Spinal cord (tissue), 10 donors: ENCODE results near the gene ZNF608. TPM values are rescaled to one million over a fixed set of nuclear protein-coding genes. Genes with fewer than 3 reads are reported as not detected.

Experiments
- DNase-seq, 6 donors: peaks; one replicate each; pipeline versions ENCODE4 v3.0.0 to v3.0.0-alpha.2; 2013 to 2015; ENCODE audit warnings: low spot score in 6 of 6, low read depth in 4 of 6
- H3K27ac ChIP-seq: one replicate; pipeline ENCODE4 v1.5.1; 2013; ENCODE audit warnings: low read depth, low read length, control low read depth
- H3K27me3 ChIP-seq: one replicate; pipeline ENCODE4 v1.6.1; 2013; ENCODE audit warnings: low read length; ENCODE audit not compliant: control insufficient read depth, insufficient read depth
- H3K36me3 ChIP-seq: one replicate; pipeline ENCODE4 v1.6.1; 2013; ENCODE audit warnings: low read length; ENCODE audit not compliant: control insufficient read depth, insufficient read depth
- H3K4me1 ChIP-seq: one replicate; pipeline ENCODE4 v1.6.1; 2013; ENCODE audit warnings: low read length; ENCODE audit not compliant: control insufficient read depth, insufficient read depth
- H3K4me3 ChIP-seq: one replicate; pipeline ENCODE4 v1.5.1; 2013; ENCODE audit warnings: low read depth, low read length, control low read depth
- H3K9me3 ChIP-seq: one replicate; pipeline ENCODE4 v1.6.1; 2013; ENCODE audit warnings: low read length; ENCODE audit not compliant: control insufficient read depth, insufficient read depth
- WGBS: methylation state at CpG from one replicate; pipeline ENCODE4 v1.1.5; 2013; ENCODE audit warnings: missing lambda C conversion rate; ENCODE audit not compliant: insufficient coverage; 5-methylcytosine and 5-hydroxymethylcytosine counted together
- polyA plus RNA-seq, 2 donors: library from polyadenylated mRNA; unstranded; fragments of 120-200 nt; gene quantifications; one replicate each; pipeline ENCODE4 v1.2.1, GENCODE V29; 2013; ENCODE audit not compliant: insufficient read length in 2 of 2
- total RNA-seq, 2 donors: library from RNA; depleted of rRNA in 1 of 2; stranded (reverse); fragments of 120-200 nt in 1 of 2; fragments of >200 nt in 1 of 2; gene quantifications; one replicate each; pipeline versions ENCODE4 v1.2.3 to v1.2.4, GENCODE V29; 2013 to 2014
- donor health status: healthy.

The ZNF608 gene
- total and polyA plus RNA-seq, 4 donors = 45.5 to 81.7 (median 64.8) TPM

- peak overlapping the region; percentile 58 for H3K27ac ChIP-seq
- peak in 2 of 6 donors; percentile 78 to 87 for DNase-seq
- WGBS = 20% methylated on average over 1 of the region's 3 CpGs
Observed at GRCh38 chr5:124755565-124755964, 9.1 kb upstream of the ZNF608 start.

GRCh38 chr5:124755041-124755440, 8.6 kb upstream of the ZNF608 start:
- no peaks in the 10 kb centered on the region for H3K27me3 ChIP-seq
- no peaks in the 10 kb centered on the region for H3K9me3 ChIP-seq
- H3K4me3 ChIP-seq = no peak overlapping the region
- no peaks in the 10 kb centered on the region for H3K36me3 ChIP-seq
- H3K27ac ChIP-seq = peak overlapping the region; percentile 58
- DNase-seq = no peak
- H3K4me1 ChIP-seq = peaks cover 2% of the 10 kb centered on the region
- 33% methylated on average over 1 of the region's 2 CpGs for WGBS

More at GRCh38 chr5:124755565-124755964, 9.1 kb upstream of the ZNF608 start:
- H3K4me3 ChIP-seq = no peak overlapping the region
- H3K27me3 ChIP-seq = no peaks in the 10 kb centered on the region
- no peaks in the 10 kb centered on the region for H3K9me3 ChIP-seq
- H3K4me1 ChIP-seq = peaks cover 2% of the 10 kb centered on the region
- no peaks in the 10 kb centered on the region for H3K36me3 ChIP-seq

- no peak overlapping the region for H3K4me3 ChIP-seq
- H3K27ac ChIP-seq = peak overlapping the region; percentile 58
- peak in 2 of 6 donors; percentile 63 to 71 for DNase-seq
Observed at GRCh38 chr5:124754206-124754927, 7.9 kb upstream of the ZNF608 start.

GRCh38 chr5:124752854-124753720, 6.6 kb upstream of the ZNF608 start:
- Histone ChIP-seq H3K27me3 (no peaks in the 10 kb centered on the region), H3K36me3 (no peaks in the 10 kb centered on the region), H3K4me1 (peaks cover 2% of the 10 kb centered on the region), H3K27ac (no peak overlapping the region), H3K9me3 (no peaks in the 10 kb centered on the region), H3K4me3 (no peak overlapping the region)
- WGBS = 87% methylated on average over 3 of the region's 6 CpGs
- DNase-seq = no peak

More at GRCh38 chr5:124754206-124754927, 7.9 kb upstream of the ZNF608 start:
- Histone ChIP-seq H3K4me1 (peaks cover 2% of the 10 kb centered on the region), H3K36me3 (no peaks in the 10 kb centered on the region), H3K27me3 (no peaks in the 10 kb centered on the region), H3K9me3 (no peaks in the 10 kb centered on the region)
- 55% methylated on average over 6 of the region's 7 CpGs for WGBS

- Histone ChIP-seq H3K27me3 (no peaks in the 10 kb centered on the region), H3K9me3 (no peaks in the 10 kb centered on the region), H3K36me3 (no peaks in the 10 kb centered on the region), H3K27ac (no peak overlapping the region), H3K4me3 (no peak overlapping the region), H3K4me1 (peaks cover 3% of the 10 kb centered on the region)
- WGBS = 83% methylated on average over 1 of the region's 2 CpGs
- DNase-seq = no peak
Observed at GRCh38 chr5:124751031-124751430, 4.6 kb upstream of the ZNF608 start.

GRCh38 chr5:124748687-124749594, 2.5 kb upstream of the ZNF608 start:
- peaks cover 5% of the 10 kb centered on the region for H3K4me1 ChIP-seq
- DNase-seq = peak in 5 of 6 donors; percentile 90 to 99 (median 94)
- no peaks in the 10 kb centered on the region for H3K9me3 ChIP-seq
- H3K27me3 ChIP-seq = no peaks in the 10 kb centered on the region
- 0% methylated on average over 11 of the region's 25 CpGs for WGBS
- peaks cover 4% of the 10 kb centered on the region for H3K36me3 ChIP-seq
- peak overlapping the region; percentile 98 for H3K27ac ChIP-seq
- H3K4me3 ChIP-seq = peak overlapping the region; percentile 94

- peak in 2 of 6 donors; percentile 81 to 91 for DNase-seq
- WGBS = 0% methylated on average over 3 of the region's 17 CpGs
Observed at GRCh38 chr5:124747791-124748686, 1.6 kb upstream of the ZNF608 start.

GRCh38 chr5:124746916-124747790, 714 bp upstream of the ZNF608 start:
- peak overlapping the region; percentile 94 for H3K4me3 ChIP-seq
- peak in 5 of 6 donors; percentile 91 to 99 (median 95) for DNase-seq
- H3K27ac ChIP-seq = peak overlapping the region; percentile 98
- no peaks in the 10 kb centered on the region for H3K27me3 ChIP-seq
- H3K36me3 ChIP-seq = peaks cover 4% of the 10 kb centered on the region
- WGBS = 0% methylated on average over 1 of the region's 32 CpGs
- H3K9me3 ChIP-seq = no peaks in the 10 kb centered on the region
- H3K4me1 ChIP-seq = peaks cover 6% of the 10 kb centered on the region

More at GRCh38 chr5:124747791-124748686, 1.6 kb upstream of the ZNF608 start:
- peak overlapping the region; percentile 98 for H3K27ac ChIP-seq
- H3K36me3 ChIP-seq = peaks cover 4% of the 10 kb centered on the region
- H3K4me1 ChIP-seq = peaks cover 6% of the 10 kb centered on the region
- no peaks in the 10 kb centered on the region for H3K27me3 ChIP-seq
- H3K4me3 ChIP-seq = peak overlapping the region; percentile 94
- H3K9me3 ChIP-seq = no peaks in the 10 kb centered on the region
